Gastrocnemius medialis (tissue), 4 donors: Measurements from ENCODE around the gene DALRD3.

Experiments
- POLR2A ChIP-seq, 2 donors: fragments of 450-650 bp; IDR thresholded peaks; one replicate each; pipeline ENCODE4 v1.6.1; 2017; ENCODE audit warnings: antibody characterized with exemption in 2 of 2, mild to moderate bottlenecking in 2 of 2, moderate library complexity in 2 of 2
- TF ChIP-seq, protein P1 (sequence below), 5 experiments: fragments of 450-650 bp in 3 of 5; fragments of 200-600 bp in 2 of 5; sonication (generic) in 2 of 5; IDR thresholded peaks in 4 of 5; conservative IDR thresholded peaks in 1 of 5; 1 replicate in 4 of 5; 2 replicates in 1 of 5; pipeline ENCODE4 v1.5.1; 2016 to 2019; ENCODE audit warnings: antibody characterized with exemption in 5 of 5, mild to moderate bottlenecking in 3 of 5, moderate library complexity in 3 of 5

DNA sequence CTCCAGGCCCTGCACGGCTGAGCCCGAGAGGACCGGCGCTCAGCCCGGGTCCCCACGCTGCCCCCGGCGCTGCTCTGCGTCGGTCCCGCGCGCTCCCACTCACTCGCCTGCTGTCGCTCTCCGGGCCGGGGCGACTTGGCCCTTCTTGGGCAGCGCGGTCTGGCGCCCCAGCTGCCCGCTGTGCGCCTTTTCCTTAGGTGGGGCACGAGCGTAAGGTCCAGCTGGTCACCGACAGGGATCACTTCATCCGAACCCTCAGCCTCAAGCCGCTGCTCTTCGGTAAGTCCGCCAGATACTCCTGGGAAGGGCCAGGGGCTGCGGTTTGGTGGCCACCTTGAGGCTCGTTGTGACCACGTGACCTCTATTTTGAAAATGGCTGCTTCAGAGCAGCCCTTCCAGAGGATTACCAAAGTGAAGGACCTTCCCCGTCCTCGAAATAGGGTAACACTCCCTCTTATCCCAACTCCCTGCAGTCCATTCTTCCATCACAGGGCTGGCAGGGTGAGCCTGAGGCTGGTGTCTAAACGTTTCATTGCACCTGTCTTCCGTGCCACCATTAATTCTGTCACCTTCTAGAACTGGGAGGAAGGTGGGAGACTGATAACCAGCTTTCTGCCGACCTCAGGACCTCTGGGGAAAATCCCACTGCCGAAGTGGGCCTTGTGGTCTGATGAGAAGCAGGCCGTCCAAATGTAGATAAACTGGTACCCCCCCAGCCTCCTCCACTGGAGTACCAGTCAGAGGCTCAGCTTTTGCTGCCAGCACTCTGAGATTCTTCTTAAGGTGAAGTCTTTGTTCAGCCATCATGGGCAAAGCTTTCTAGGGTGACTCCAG is 27.5 kb downstream of the DALRD3 start:
- TF ChIP-seq, protein P1, sequence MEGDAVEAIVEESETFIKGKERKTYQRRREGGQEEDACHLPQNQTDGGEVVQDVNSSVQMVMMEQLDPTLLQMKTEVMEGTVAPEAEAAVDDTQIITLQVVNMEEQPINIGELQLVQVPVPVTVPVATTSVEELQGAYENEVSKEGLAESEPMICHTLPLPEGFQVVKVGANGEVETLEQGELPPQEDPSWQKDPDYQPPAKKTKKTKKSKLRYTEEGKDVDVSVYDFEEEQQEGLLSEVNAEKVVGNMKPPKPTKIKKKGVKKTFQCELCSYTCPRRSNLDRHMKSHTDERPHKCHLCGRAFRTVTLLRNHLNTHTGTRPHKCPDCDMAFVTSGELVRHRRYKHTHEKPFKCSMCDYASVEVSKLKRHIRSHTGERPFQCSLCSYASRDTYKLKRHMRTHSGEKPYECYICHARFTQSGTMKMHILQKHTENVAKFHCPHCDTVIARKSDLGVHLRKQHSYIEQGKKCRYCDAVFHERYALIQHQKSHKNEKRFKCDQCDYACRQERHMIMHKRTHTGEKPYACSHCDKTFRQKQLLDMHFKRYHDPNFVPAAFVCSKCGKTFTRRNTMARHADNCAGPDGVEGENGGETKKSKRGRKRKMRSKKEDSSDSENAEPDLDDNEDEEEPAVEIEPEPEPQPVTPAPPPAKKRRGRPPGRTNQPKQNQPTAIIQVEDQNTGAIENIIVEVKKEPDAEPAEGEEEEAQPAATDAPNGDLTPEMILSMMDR (IDR thresholded peaks at IDR 0.05 in 4 of 5, conservative IDR thresholded peaks at IDR 0.05 in 1 of 5) = no peak
- no peak for TF ChIP-seq POLR2A (IDR thresholded peaks at IDR 0.05)
